GM12875 (cell line): Measurements from ENCODE around the gene TBATA.

Experiments
- H3K4me3 ChIP-seq: one replicate; pipeline ENCODE4 v1.5.1; 2011; ENCODE audit warnings: low read depth, low read length, control low read depth
- TF ChIP-seq, protein P1 (sequence below): IDR thresholded peaks from 2 replicates; pipeline ENCODE4 v1.5.1; 2011; ENCODE audit warnings: low read depth, mild to moderate bottlenecking, control low read depth, inconsistent platforms, low read length, moderate library complexity, borderline replicate concordance; ENCODE audit not compliant: insufficient read depth

The TBATA gene

DNA sequence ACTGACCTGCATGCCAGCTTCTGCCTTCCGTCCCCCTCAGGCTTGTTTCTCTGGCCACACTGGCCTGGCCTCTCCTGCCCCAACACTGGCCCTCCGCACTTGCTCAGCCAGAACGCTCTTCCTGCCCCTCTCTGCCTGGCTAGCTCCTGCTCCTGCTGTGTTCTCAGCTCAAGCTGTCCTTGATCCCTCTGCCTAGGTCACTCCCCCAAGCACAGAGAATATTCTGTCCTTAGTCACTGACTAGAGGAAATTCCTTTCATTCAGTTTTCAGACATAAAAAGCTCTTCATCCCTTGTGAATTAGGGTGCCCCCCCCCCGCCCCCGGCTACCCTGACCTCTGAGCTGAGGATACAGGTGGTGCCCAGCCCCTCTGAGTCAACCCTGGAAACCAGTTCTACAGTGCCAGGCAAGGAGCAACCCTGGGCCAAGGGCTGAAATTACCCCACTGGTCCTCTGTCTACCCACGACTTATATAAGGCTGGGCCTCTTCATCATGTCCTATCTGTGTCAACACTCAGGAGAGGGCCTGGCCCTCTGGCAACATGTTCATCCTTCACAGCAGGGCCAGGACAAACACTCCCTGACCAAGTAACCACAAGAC lies 23.9 kb upstream of the TBATA start:
- TF ChIP-seq, protein P1, sequence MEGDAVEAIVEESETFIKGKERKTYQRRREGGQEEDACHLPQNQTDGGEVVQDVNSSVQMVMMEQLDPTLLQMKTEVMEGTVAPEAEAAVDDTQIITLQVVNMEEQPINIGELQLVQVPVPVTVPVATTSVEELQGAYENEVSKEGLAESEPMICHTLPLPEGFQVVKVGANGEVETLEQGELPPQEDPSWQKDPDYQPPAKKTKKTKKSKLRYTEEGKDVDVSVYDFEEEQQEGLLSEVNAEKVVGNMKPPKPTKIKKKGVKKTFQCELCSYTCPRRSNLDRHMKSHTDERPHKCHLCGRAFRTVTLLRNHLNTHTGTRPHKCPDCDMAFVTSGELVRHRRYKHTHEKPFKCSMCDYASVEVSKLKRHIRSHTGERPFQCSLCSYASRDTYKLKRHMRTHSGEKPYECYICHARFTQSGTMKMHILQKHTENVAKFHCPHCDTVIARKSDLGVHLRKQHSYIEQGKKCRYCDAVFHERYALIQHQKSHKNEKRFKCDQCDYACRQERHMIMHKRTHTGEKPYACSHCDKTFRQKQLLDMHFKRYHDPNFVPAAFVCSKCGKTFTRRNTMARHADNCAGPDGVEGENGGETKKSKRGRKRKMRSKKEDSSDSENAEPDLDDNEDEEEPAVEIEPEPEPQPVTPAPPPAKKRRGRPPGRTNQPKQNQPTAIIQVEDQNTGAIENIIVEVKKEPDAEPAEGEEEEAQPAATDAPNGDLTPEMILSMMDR: no peak
- H3K4me3 ChIP-seq: no peak overlapping the region

DNA sequence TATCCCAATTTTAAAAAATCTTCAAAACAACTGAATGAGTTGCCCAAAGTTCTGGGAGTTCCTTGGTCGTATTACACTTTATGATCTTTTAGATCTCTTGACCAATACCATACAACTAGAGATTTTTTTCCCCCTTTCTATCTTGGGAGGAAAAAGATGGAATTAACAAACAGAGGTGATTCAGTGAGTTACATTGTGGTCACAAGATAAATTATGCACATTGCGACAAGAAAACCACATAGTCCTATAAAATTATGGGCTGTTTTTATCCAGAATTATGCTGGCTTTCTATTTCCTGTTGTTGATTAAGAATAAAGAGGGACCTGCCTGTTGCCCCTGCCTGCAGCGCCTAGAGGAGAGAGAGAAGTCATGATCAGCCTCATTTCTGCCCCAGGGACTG lies 22.4 kb upstream of the TBATA start:
- TF ChIP-seq, protein P1: no peak

DNA sequence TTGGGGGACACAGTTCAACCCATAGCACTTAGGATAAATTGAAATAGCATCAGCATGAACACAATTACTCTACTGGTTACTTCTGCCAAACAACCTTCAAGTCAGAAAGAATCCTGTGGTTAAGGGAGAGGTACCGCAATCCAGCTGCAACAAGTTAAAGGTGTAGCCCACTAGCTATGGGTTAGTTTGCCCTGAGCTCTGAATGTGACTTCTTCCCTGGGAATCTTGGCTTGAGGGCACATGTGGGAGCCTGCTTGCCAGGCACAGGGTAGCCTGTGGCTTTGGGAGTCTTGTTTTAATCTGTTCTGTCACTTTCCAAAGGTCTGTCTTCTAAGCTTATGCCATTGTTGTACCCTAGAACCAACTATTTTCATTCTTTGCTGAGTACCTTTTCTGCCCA lies 21.7 kb upstream of the TBATA start:
- H3K4me3 ChIP-seq: no peak overlapping the region

More for the DNA sequence above, 22.4 kb upstream of the TBATA start:
- H3K4me3 ChIP-seq: no peak overlapping the region

DNA sequence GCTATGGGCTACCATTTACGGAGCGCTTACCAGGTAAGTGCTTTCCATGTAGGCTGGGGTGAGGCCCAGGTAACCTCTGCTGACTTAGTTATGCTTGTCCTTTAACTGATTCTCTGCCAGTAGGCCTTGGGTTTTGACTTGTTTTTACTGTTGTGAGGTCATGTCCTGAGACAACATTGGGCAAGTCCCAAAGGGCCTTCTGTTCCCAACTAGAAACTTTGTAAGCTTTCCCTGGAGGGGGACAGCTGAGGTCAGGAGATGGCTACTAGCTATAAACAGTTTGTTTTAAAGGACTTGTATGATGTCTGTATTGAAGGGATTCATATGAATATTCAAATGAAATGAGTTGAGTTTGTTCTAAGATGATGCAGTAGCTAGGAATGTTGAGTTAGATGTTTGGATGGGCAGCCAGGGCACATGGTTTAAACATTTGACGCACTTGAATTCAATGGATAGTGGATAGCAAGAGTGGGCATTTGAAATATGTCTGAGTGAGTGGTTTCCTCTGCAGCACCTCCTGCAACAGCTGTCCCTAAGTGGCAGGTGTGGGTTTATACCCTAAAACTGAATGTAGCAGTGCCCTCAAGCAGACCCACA lies 20.5 kb upstream of the TBATA start:
- no peak overlapping the region for H3K4me3 ChIP-seq
- TF ChIP-seq, protein P1: no peak

More for the DNA sequence above, 21.7 kb upstream of the TBATA start:
- TF ChIP-seq, protein P1: no peak

DNA sequence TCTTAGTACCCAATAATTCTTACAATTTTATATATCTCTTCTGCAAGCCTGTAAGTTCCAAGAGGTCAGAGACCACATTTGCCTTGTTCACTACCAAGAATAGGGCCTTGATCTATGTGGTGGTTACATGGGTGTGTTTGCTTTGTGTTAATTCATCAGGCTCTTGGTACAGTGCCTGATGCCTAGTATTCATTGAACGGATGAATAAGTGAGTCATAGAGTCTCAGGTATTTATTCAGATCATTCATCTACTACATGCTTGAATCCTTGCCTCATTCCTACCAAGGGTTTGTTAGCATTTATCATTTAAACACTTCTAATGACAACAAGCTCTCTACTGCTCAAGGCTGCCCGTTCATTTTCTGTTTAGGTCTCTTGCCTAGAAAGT lies 19.2 kb upstream of the TBATA start:
- no peak overlapping the region for H3K4me3 ChIP-seq
- TF ChIP-seq, protein P1: no peak

DNA sequence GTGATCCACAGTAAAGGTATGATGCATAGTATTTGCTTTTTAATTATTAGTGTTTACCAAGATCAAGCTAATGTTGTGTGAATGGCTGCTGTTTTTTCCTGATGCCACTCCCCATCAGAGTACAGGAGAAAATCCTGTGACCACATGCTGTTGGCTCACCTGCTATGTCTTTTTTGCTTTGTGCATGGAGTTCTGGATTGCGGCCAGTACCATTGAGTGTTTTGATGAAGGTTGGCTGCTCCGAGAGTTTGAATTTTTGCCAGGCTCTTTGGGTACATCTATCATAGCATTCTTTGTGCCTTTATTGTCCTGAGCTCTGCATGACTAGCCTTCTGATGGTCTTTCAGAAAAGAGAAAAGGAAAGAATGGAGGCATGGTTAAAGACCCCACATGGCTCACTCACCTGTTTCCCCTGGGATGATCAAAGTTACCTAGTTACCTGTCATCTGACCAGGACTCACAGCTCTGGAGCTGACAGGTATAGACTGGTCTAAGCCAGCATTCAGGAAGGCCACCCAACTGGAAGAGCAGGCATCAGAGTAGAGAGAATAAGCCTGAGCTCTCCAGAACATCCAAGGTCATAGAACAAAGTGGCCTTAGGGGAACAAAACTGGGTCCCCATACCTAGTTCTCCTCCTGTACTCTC lies 18.7 kb upstream of the TBATA start:
- H3K4me3 ChIP-seq: no peak overlapping the region
- TF ChIP-seq, protein P1: no peak

DNA sequence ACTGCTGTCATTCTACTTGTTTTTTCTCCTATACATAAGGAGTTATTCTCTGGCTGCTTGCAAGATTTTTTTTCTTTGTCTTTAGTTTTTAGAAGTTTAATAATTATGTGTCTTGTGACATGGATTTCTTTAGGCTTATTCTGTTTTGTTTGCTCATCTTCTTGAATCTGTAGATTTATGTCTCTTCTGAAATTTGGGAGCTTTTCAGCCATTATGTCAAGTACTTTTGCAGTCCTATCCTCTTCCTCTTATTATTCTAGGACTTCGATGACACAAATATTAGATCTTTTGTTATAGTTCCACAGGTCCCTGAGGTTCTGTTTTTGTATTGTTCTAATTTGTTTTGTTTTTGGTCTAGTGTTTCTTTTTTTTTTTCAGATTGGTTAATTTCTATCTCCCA lies 16.7 kb upstream of the TBATA start:
- TF ChIP-seq, protein P1: no peak
- no peak overlapping the region for H3K4me3 ChIP-seq
